ENCODE data around the gene ACYP2. TPM values are rescaled to one million over a fixed set of nuclear protein-coding genes. Genes with fewer than 3 reads are reported as not detected.
"Not testable (repeated sequence)": the region's sequence is repeated elsewhere in the genome, so short reads cannot be mapped to it uniquely, and the experiment has no call there.

The ACYP2 gene
- total RNA-seq, 1 donor from 2014 or later, result 9.0 TPM

DNA sequence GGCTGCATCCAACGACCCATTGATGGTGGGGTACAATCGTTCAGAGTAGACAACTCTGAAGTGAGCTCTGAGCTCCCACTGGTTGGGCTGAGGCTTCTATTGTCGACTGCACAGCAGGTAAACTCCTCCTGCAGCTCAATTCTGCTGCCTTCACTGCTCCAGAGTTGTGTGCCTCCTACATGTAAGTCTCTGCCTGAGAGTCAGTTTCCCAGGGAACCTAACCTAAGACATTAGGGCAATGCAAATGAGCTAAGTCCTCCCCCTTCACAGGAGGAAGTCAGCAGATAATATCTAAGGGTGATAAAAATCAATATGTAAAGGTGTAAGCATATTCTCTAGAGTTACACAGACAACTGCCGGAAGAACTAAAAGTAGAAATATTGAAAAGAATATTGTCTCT is 22.5 kb upstream of the ACYP2 start:
- Histone ChIP-seq H3K27me3 (ENCODE audit: control insufficient read depth, insufficient read depth, low read length) (no peaks in the 10 kb centered on the region), H3K36me3 (ENCODE audit: control insufficient read depth, insufficient read depth, low read length) (no peaks in the 10 kb centered on the region), H3K4me3 (ENCODE audit: low read depth, low read length) (no peak overlapping the region)
- no peak for FAIRE-seq
- TF ChIP-seq, protein P1, sequence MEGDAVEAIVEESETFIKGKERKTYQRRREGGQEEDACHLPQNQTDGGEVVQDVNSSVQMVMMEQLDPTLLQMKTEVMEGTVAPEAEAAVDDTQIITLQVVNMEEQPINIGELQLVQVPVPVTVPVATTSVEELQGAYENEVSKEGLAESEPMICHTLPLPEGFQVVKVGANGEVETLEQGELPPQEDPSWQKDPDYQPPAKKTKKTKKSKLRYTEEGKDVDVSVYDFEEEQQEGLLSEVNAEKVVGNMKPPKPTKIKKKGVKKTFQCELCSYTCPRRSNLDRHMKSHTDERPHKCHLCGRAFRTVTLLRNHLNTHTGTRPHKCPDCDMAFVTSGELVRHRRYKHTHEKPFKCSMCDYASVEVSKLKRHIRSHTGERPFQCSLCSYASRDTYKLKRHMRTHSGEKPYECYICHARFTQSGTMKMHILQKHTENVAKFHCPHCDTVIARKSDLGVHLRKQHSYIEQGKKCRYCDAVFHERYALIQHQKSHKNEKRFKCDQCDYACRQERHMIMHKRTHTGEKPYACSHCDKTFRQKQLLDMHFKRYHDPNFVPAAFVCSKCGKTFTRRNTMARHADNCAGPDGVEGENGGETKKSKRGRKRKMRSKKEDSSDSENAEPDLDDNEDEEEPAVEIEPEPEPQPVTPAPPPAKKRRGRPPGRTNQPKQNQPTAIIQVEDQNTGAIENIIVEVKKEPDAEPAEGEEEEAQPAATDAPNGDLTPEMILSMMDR (IDR thresholded peaks at IDR 0.05; ENCODE audit: insufficient read depth, low read length, severe bottlenecking), result no peak
- DNase-seq (ENCODE audit: low read depth), result no peak

DNA sequence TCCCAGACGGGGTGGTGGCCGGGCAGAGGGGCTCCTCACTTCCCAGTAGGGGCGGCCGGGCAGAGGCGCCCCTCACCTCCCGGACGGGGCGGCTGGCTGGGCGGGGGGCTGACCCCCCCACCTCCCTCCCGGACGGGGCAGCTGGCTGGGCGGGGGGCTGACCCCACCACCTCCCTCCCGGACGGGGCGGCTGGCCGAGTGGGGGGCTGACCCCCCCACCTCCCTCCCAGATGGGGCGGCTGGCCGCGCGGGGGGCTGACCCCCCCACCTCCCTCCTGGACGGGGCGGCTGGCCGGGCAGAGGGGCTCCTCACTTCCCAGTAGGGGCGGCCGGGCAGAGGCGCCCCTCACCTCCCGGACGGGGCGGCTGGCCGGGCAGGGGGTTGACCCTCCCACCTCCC is 20.0 kb upstream of the ACYP2 start:
- not testable (repeated sequence) for H3K27me3 ChIP-seq (ENCODE audit: control insufficient read depth, insufficient read depth, low read length); DNase-seq (ENCODE audit: low read depth); FAIRE-seq; H3K36me3 ChIP-seq (ENCODE audit: control insufficient read depth, insufficient read depth, low read length); H3K4me3 ChIP-seq (ENCODE audit: low read depth, low read length)

- DNase-seq (ENCODE audit: low read depth); H3K4me3 ChIP-seq (ENCODE audit: low read depth, low read length); H3K36me3 ChIP-seq (ENCODE audit: control insufficient read depth, insufficient read depth, low read length); FAIRE-seq; H3K27me3 ChIP-seq (ENCODE audit: control insufficient read depth, insufficient read depth, low read length): not testable (repeated sequence)
Observed at GRCh38 chr2:54096141-54096540, 19.3 kb upstream of the ACYP2 start.

DNA sequence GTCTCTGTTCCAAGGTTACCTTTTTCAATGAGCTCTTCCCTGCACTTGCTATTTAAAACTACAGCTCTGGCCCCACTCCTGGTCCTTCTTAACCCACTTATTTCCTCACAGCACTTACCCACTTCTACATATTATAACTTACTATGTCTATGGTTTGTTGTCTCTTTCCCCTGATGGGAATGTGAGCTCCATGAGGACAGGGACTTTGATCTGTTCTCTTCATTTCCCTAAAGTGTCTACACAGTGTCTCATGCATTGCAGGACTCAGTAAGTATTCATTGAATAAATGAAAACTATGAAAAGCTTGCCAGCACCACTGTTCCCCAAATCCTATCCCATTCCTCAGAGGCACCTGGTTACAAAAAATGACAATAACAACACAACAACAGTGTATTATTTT is 18.3 kb upstream of the ACYP2 start:
- FAIRE-seq (no peak), DNase-seq (ENCODE audit: low read depth) (no peak)
- Histone ChIP-seq H3K4me3 (ENCODE audit: low read depth, low read length) (no peak overlapping the region), H3K36me3 (ENCODE audit: control insufficient read depth, insufficient read depth, low read length) (no peaks in the 10 kb centered on the region), H3K27me3 (ENCODE audit: control insufficient read depth, insufficient read depth, low read length) (no peaks in the 10 kb centered on the region)
- TF ChIP-seq, protein P1 (IDR thresholded peaks at IDR 0.05; ENCODE audit: insufficient read depth, low read length, severe bottlenecking), result no peak

- Histone ChIP-seq H3K4me3 (ENCODE audit: low read depth, low read length) (no peak overlapping the region), H3K27me3 (ENCODE audit: control insufficient read depth, insufficient read depth, low read length) (no peaks in the 10 kb centered on the region), H3K36me3 (ENCODE audit: control insufficient read depth, insufficient read depth, low read length) (no peaks in the 10 kb centered on the region)
- FAIRE-seq, result no peak
- no peak for DNase-seq (ENCODE audit: low read depth)
- TF ChIP-seq, protein P1 (IDR thresholded peaks at IDR 0.05; ENCODE audit: insufficient read depth, low read length, severe bottlenecking), result no peak
Observed at GRCh38 chr2:54099370-54099769, 16.0 kb upstream of the ACYP2 start.

DNA sequence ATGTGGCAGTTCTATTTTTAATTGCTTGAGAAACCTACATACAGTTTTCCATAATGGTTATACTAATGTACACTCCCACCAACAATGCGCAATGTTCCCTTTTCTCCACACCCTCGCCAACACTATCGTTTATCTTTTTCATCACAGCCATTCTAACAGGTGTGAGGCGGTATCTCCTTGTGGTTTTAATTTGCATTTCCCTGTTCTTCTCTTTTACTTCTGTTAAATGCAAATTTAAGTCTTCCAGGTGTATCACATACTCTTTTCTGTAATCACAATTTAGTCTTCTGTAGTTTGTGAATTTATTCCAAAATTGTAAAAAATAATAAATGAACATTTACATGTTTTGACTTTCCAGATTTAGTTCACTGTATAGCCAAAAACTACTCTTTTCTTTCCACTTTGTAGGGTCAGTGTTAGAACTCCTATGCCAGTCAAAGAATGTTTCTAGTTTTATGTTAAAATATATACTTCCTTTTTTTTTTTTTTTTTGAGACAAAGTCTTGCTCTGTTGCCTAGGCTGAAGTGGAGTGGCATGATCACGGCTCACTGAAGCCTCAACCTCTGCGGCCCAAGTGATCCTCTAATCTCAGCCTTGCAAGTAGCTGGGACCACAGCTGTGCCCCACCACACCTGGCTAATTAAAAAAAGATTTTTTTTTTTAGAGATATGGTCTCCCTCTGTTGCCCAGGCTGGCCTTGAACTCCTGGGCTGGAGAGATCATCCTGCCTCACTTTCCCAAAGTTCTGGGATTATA is 15.4 kb upstream of the ACYP2 start:
- no peak for DNase-seq (ENCODE audit: low read depth)
- H3K27me3 ChIP-seq (ENCODE audit: control insufficient read depth, insufficient read depth, low read length), result no peaks in the 10 kb centered on the region
- TF ChIP-seq, protein P1 (IDR thresholded peaks at IDR 0.05; ENCODE audit: insufficient read depth, low read length, severe bottlenecking), result no peak
- no peak overlapping the region for H3K4me3 ChIP-seq (ENCODE audit: low read depth, low read length)
- no peak for FAIRE-seq
- H3K36me3 ChIP-seq (ENCODE audit: control insufficient read depth, insufficient read depth, low read length), result no peaks in the 10 kb centered on the region

- no peak overlapping the region for H3K4me3 ChIP-seq (ENCODE audit: low read depth, low read length)
- FAIRE-seq (no peak), DNase-seq (ENCODE audit: low read depth) (no peak)
- TF ChIP-seq, protein P1 (IDR thresholded peaks at IDR 0.05; ENCODE audit: insufficient read depth, low read length, severe bottlenecking), result no peak
- H3K36me3 ChIP-seq (ENCODE audit: control insufficient read depth, insufficient read depth, low read length), result no peaks in the 10 kb centered on the region
- no peaks in the 10 kb centered on the region for H3K27me3 ChIP-seq (ENCODE audit: control insufficient read depth, insufficient read depth, low read length)
Observed at GRCh38 chr2:54100772-54101171, 14.6 kb upstream of the ACYP2 start.

All from bronchial epithelial cell (primary cell).